ENCODE measurements around the gene CCDC142. TPM values are rescaled to one million over a fixed set of nuclear protein-coding genes. Genes with fewer than 3 reads are reported as not detected.

Gene CCDC142
- total RNA-seq, 1 donor from 2014 or later, result 22.8 TPM

DNA sequence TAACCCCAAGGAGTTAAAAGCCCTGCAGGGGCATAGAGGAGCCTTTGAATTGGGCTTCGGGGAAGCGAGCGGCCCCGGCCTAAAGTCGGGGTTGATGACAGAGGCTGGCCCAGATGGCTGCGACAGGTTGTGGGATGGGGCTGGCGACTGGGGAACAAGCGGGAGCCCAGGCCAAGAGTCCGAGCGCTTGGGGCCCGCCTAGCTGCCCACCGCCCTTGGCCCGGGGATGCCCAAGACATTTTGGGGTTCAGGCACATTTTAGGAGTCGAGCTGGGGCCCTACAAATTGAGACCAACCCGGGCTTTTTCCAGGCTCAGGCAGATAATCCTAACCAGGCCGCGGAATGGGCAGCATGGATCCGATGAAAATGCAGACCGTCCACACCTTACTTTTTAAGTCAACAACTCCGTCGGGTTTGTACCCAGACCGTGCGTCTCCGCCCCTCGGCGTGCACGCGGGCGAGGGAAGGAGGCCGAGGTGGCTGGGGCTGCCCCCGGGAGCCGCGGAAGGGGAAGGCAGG is 41.6 kb downstream of the CCDC142 start:
- DNase-seq, result no peak

DNA sequence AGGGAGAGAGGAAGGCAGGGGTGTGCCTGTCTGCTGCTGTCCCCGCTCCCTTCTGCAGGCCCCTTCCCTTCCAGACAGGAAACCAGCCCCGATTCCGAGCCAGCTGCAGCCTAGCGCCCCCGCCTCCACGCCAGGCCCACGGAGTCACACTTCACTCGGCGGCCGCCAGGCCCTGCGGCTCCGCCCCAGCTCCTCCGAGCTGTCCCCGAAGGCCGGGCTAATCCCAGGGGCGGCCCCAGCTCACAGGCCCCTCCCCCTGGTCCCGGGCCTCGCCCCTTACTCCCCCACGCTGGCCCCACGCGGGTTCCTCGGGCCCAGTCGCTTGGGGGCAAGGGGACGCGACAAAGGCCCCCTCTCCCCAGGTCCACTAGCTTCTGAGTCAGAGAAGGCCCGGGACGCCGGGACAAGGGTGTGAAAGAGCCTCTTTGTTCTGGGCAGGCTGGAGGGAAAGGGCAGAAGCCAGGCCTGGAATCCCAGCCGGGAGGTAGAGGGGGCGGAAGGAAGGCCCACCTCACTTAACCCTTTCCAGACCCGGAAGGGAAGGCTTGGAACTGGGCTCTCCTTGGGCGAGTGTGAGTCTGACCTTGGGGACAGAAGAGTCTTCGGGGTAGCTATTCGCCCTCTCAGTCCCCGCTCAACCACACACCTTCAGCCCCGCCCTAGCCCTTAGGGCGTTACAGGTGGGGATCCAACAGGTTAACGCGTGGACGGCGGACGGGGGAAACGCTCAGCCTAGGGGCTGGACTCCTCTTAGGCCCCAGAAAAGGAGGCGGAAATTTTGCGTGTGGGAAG is 42.2 kb downstream of the CCDC142 start:
- DNase-seq, result peak; percentile 67

GRCh38 chr2:74439803-74440377 is 42.9 kb downstream of the CCDC142 start:
- DNase-seq, result no peak

DNA sequence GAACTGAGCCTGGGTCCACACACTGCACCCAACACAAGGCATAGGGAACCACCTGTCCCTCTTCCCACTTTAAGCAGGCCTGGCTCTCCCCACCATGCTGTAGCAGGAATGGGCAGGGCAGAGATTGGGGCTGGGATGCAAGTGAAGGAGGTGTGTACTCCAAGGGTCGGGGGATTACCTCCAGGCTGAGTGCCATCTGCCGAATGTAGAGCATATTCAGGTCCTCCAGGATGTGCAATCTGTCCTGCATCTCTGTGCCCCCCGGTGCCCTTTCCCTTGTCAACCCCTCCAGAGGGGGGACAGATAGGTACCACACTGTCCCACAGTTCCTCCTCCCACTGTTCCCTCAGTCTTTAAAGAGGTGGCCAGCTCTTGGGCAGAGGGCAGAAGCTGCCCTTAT is 43.4 kb downstream of the CCDC142 start:
- no peak for DNase-seq

- DNase-seq, result no peak
Observed at GRCh38 chr2:74438248-74438647, 44.5 kb downstream of the CCDC142 start.

GRCh38 chr2:74436848-74437695 is 45.7 kb downstream of the CCDC142 start:
- no peak for DNase-seq

- DNase-seq, result no peak
Observed at GRCh38 chr2:74436111-74436805, 46.5 kb downstream of the CCDC142 start.

DNA sequence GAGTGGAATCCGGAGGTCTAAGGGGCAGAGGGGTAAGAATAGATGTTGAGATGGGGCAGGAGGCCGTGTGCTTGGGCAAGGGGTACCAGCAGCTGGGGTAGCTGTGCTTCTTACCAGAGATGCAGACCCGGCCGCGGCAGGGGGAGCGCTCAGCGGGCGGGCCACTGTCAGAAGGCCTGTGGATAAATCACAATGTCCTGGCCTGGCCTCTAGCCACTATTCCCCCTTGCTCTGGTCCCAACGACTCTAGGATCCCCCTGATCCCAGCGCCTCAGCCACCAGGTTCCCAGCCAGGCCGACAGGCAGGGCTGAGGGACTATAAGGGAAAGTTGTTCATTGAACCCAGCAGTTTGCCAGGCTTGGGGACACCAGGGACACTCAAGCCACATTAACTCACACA is 52.3 kb downstream of the CCDC142 start:
- DNase-seq, result no peak

GRCh38 chr2:74429487-74430451 is 53.0 kb downstream of the CCDC142 start:
- DNase-seq, result no peak

DNA sequence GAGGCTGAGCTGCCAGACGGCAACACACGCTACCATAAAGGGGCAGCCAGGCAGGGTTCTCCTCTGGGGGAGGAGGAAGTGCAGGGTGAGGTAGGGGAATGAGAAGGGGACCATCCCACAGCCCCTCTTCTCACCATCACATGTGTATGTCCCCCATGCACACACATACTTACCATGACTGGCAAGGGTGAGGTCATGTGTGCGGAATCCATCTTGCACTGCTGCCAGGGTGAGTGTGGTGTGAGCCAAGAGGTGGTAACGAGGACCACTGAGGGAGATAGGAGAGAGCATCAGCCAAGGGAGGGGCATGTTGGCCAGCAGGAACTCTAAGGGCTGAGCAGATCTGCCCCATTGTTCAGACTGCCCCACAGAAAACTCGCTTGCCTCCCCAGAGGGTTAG is 54.1 kb downstream of the CCDC142 start:
- no peak for DNase-seq

GRCh38 chr2:74427551-74427950 is 55.2 kb downstream of the CCDC142 start:
- no peak for DNase-seq

- DNase-seq, result no peak
Observed at GRCh38 chr2:74426181-74426758, 56.5 kb downstream of the CCDC142 start.

DNA sequence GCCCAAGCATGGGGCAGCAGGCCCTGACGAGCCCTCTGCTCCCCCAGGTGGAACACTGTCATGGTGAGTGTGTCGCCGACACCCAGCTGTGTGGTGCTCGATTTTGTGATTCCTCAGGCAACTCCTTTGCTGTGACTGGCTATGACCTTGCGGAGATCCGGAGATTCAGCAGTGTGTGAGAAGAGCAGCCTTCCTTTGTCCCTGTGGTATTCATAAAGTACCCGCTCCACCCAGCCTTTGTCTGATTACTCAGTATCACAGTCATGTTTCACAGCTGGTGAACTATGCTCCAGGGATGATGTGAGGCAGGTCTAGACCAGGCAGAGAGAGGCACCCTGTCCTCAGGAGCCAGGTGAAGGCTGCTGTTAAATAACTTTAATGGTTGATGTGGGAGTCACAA is 57.3 kb downstream of the CCDC142 start:
- DNase-seq, result no peak

DNA sequence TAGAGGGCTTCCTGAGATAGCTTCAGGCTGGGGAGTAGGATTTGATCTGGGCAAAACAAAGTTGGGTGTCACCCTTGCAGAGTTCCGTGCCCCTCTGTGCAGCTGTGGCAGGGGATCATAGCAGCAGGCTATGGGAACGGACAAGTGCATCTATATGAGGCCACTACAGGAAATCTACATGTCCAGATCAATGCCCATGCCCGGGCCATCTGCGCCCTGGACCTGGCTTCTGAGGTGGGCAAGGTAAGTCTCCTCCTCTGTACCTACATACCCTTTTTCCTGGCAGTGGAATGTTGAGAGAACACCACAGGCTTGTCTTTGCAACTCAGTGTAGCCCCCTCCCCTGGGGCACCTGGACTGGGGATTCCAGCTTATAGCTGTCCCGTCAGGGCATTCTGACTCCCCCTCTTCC is 57.8 kb downstream of the CCDC142 start:
- DNase-seq, result no peak

DNA sequence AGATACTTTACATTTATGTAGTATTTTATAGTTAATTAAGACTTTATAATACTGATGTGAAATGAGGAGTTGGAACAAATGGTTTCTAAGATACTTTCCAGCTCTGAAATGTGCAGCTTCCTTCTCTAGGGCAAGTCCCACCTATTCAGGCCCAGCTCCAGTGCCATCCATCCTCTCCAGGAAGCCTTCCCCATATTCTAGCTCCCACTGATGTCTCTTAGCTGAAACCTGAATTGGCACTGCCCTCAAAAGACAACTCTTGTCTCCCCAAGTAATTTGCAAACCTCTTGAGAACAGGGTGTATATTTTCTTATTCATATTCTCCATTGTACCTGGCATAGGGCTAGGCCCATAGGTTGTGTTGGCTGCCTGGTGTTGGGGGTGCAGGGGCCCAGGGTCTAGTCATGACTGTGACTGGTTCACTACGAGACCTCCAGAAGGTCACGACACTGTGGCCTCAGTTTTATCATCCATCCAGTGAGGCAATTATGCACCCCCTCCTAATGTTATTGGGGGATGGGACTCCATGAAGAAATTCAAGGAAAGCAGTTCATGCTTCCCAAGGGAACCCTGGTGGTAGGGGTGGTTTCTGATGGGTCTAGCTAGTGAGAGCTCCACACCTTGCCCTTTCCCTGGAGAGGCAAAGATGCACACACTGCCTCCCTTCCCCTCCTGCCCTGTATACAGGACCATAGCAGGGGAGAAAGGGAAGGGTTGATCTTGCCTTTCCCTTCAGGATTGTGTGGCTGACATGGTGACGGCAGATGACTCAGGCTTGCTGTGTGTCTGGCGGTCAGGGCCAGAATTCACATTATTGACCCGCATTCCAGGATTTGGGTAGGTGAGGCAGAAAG is 58.4 kb downstream of the CCDC142 start:
- DNase-seq, result no peak

Other genes starting within 250 kb of the CCDC142 start
- gene SLC4A5, start 139.6 kb downstream of the CCDC142 start, total RNA-seq, result 0.33 TPM in 1 of 2 replicates, not detected in the other
- 160 and 207 TPM in 2 replicates for gene DCTN1, start 102.7 kb downstream of the CCDC142 start, total RNA-seq
- gene C2orf81, start 61.4 kb downstream of the CCDC142 start, total RNA-seq, result 0.14 and 0.17 TPM in 2 replicates
- 23.3 and 36.9 TPM in 2 replicates for gene WDR54, start 61.3 kb downstream of the CCDC142 start, total RNA-seq
- 21.6 and 27.0 TPM in 2 replicates for gene RTKN, start 41.1 kb downstream of the CCDC142 start, total RNA-seq
- 6.5 and 24.0 TPM in 2 replicates for gene INO80B, start 27.9 kb downstream of the CCDC142 start, total RNA-seq
- gene WBP1, start 24.6 kb downstream of the CCDC142 start, total RNA-seq, result 34.3 and 44.9 TPM in 2 replicates
- 74.4 and 85.1 TPM in 2 replicates for gene MOGS, start 17.6 kb downstream of the CCDC142 start, total RNA-seq
- 25.9 and 33.7 TPM in 2 replicates for gene MRPL53, start 10.3 kb downstream of the CCDC142 start, total RNA-seq
- gene TTC31, start 83 bp upstream of the CCDC142 start, total RNA-seq, result 18.2 and 21.6 TPM in 2 replicates
- gene LBX2, start 16.6 kb upstream of the CCDC142 start, total RNA-seq, result 0.98 and 2.9 TPM in 2 replicates
- gene PCGF1, start 24.7 kb upstream of the CCDC142 start, total RNA-seq, result 9.7 and 11.7 TPM in 2 replicates
- 0.17 TPM in 1 of 2 replicates, not detected in the other for gene TLX2, start 31.5 kb upstream of the CCDC142 start, total RNA-seq
- not detected in 2 replicates for gene DQX1, start 43.2 kb upstream of the CCDC142 start, total RNA-seq
- gene AUP1, start 46.7 kb upstream of the CCDC142 start, total RNA-seq, result 87.2 and 127 TPM in 2 replicates
- 50.9 and 51.8 TPM in 2 replicates for gene HTRA2, start 46.9 kb upstream of the CCDC142 start, total RNA-seq
- gene LOXL3, start 70.9 kb upstream of the CCDC142 start, total RNA-seq, result 0.85 and 1.7 TPM in 2 replicates
- gene DOK1, start 71.7 kb upstream of the CCDC142 start, total RNA-seq, result 20.8 and 21.5 TPM in 2 replicates
- not detected in 2 replicates for gene M1AP, start 165.3 kb upstream of the CCDC142 start, total RNA-seq
- gene SEMA4F, start 171.2 kb upstream of the CCDC142 start, total RNA-seq, result 4.4 and 5.0 TPM in 2 replicates

Data from dermis blood vessel endothelial cell (primary cell).